ENCODE data around the gene OS9. TPM values are rescaled to one million over a fixed set of nuclear protein-coding genes. Genes with fewer than 3 reads are reported as not detected.

The OS9 gene
- total RNA-seq, 1 donor from 2014 or later: 100.0 TPM

GRCh38 chr12:57757771-57758170, 63.8 kb downstream of the OS9 start:
- Mint-ChIP-seq H3K27ac (no peak overlapping the region), H3K4me1 (ENCODE audit: low read depth) (peaks cover 40% of the 10 kb centered on the region), H3K36me3 (ENCODE audit: low read depth) (peaks cover 14% of the 10 kb centered on the region), H3K27me3 (ENCODE audit: insufficient read depth) (peaks cover 3% of the 10 kb centered on the region), H3K9me3 (no peaks in the 10 kb centered on the region), H3K4me3 (no peak overlapping the region)
- no peak for DNase-seq (ENCODE audit: low spot score)
- intact Hi-C loops (cut with micrococcal nuclease): loop anchor here (10.0 kb wide), 1 partner anchor 1123 kb away; the partner anchor contains the start of gene BAZ2A

GRCh38 chr12:57758552-57759359, 64.8 kb downstream of the OS9 start:
- no peak overlapping the region for H3K4me3 Mint-ChIP-seq

DNA sequence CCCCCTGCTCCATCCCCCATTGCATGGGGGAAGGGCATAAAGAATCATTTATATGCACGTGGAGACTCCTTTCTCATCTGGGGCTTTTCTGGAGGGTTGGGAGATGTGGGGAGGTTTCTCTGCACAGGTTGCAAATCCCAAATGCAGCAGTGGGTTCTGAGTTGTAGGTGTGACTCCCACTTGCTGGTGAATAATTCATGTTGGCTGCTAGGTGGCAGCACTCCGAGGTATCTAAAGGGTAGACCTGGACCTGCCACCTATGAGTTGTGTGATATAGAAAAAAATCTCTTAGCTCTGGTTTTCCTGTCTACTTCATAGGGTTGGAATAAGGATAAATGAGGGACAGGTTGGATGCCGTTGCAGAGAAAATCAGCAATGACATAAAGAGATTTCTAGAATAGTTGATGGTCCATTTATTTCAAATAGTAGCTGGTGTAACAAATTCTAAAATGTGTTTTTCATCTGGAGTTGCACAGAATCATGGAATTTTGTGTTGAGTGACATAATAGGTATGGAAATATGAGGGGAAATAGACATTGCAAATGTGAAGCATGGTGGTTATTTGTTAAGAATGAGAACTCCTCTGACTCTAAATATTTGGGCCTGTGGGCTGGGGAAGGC, 65.5 kb downstream of the OS9 start:
- intact Hi-C loops (cut with micrococcal nuclease): loop anchor here (10.0 kb wide), 1 partner anchor 1125 kb away; the partner anchor contains the start of gene BAZ2A
- H3K4me3 Mint-ChIP-seq: no peak overlapping the region
- peaks cover 2% of the 10 kb centered on the region for H3K27me3 Mint-ChIP-seq (ENCODE audit: insufficient read depth)
- H3K9me3 Mint-ChIP-seq: no peaks in the 10 kb centered on the region
- peaks cover 28% of the 10 kb centered on the region for H3K36me3 Mint-ChIP-seq (ENCODE audit: low read depth)
- H3K4me1 Mint-ChIP-seq (ENCODE audit: low read depth): peaks cover 36% of the 10 kb centered on the region
- no peak for DNase-seq (ENCODE audit: low spot score)
- no peak overlapping the region for H3K27ac Mint-ChIP-seq

More at GRCh38 chr12:57758552-57759359, 64.8 kb downstream of the OS9 start:
- H3K4me1 Mint-ChIP-seq (ENCODE audit: low read depth): peaks cover 39% of the 10 kb centered on the region
- no peaks in the 10 kb centered on the region for H3K9me3 Mint-ChIP-seq
- peaks cover 3% of the 10 kb centered on the region for H3K27me3 Mint-ChIP-seq (ENCODE audit: insufficient read depth)
- H3K36me3 Mint-ChIP-seq (ENCODE audit: low read depth): peaks cover 24% of the 10 kb centered on the region
- no peak for DNase-seq (ENCODE audit: low spot score)
- intact Hi-C loops (cut with micrococcal nuclease): loop anchor here (10.0 kb wide), 1 partner anchor 1124 kb away; the partner anchor contains the start of gene BAZ2A
- no peak overlapping the region for H3K27ac Mint-ChIP-seq

DNA sequence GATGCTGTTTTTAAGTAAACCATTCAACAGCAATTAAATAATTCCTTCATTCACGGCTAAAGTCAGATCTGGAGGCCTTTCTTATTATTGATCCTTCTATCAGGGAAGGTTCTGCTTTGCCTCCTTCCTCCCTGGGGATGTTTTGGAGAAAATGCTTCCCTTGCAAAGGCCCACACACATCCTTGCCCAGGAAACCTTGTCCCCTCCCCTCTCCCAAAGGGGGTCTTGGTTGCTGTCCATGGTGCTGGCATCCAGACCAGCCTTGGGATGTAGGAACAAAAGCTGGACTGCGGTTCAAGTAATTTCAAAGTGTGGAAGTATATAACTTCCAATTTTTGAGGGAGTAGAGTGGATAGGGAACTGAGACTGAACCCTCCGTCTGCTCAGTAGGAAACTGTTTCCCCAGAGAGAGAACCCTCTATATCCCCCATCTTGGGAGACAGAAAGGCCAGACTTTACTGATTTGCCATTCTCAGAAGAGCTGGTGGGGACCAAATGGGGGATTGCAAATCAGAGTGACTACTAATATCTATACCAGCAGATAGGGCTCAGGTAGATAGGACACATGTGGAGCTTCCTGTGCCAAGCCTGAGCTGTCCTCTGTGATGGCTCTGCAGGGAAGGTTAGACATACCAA, 66.5 kb downstream of the OS9 start:
- Mint-ChIP-seq H3K36me3 (ENCODE audit: low read depth) (peaks cover 31% of the 10 kb centered on the region), H3K9me3 (no peaks in the 10 kb centered on the region), H3K4me1 (ENCODE audit: low read depth) (peaks cover 34% of the 10 kb centered on the region), H3K27me3 (ENCODE audit: insufficient read depth) (no peaks in the 10 kb centered on the region), H3K4me3 (no peak overlapping the region), H3K27ac (no peak overlapping the region)
- intact Hi-C loops (cut with micrococcal nuclease): no loop called here
- DNase-seq (ENCODE audit: low spot score): no peak

DNA sequence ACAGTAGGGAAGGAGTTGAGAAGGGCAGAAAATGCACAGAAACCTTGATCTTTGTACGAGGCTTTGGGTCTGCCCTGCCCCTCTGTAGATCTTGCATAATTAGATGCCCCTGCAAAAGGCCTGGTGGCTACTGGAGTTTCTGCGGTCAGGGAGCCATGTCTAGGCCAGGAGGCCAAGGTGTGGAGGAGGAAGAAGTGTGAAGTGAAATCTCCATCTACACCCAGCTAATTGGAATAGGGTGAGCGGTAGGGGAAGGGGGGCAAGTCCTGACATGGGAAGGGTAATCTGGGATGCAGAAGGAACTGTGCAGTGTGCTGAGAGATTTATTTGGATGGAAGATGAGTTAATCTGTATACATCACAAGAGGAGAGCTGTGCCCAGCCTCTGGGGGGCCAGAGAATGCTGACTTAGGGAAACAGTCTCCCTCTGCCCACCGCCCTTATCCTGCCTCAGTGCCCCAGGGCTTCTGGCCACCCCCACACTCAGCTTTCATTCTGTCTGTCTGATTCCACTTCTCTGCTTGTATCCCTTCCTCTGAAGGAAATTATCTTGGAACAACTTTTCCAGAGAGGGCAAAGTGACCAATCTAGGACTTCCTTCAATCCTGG, 67.6 kb downstream of the OS9 start:
- peaks cover 4% of the 10 kb centered on the region for H3K27me3 Mint-ChIP-seq (ENCODE audit: insufficient read depth)
- no peaks in the 10 kb centered on the region for H3K9me3 Mint-ChIP-seq
- no peak for DNase-seq (ENCODE audit: low spot score)
- no peak overlapping the region for H3K4me3 Mint-ChIP-seq
- H3K27ac Mint-ChIP-seq: no peak overlapping the region
- intact Hi-C loops (cut with micrococcal nuclease): no loop called here
- peaks cover 31% of the 10 kb centered on the region for H3K36me3 Mint-ChIP-seq (ENCODE audit: low read depth)
- peaks cover 34% of the 10 kb centered on the region for H3K4me1 Mint-ChIP-seq (ENCODE audit: low read depth)

- intact Hi-C loops (cut with micrococcal nuclease): no loop called here
- Mint-ChIP-seq H3K4me3 (no peak overlapping the region), H3K4me1 (ENCODE audit: low read depth) (peaks cover 34% of the 10 kb centered on the region), H3K27ac (no peak overlapping the region), H3K36me3 (ENCODE audit: low read depth) (peaks cover 32% of the 10 kb centered on the region), H3K9me3 (no peaks in the 10 kb centered on the region), H3K27me3 (ENCODE audit: insufficient read depth) (peaks cover 5% of the 10 kb centered on the region)
- DNase-seq (ENCODE audit: low spot score): no peak
Measured at GRCh38 chr12:57762463-57762862, 68.5 kb downstream of the OS9 start.

- H3K27me3 Mint-ChIP-seq (ENCODE audit: insufficient read depth): peaks cover 5% of the 10 kb centered on the region
- peaks cover 37% of the 10 kb centered on the region for H3K36me3 Mint-ChIP-seq (ENCODE audit: low read depth)
- H3K27ac Mint-ChIP-seq: peak overlapping the region; percentile 7
- peaks cover 33% of the 10 kb centered on the region for H3K4me1 Mint-ChIP-seq (ENCODE audit: low read depth)
- H3K9me3 Mint-ChIP-seq: no peaks in the 10 kb centered on the region
- no peak for DNase-seq (ENCODE audit: low spot score)
- intact Hi-C loops (cut with micrococcal nuclease): no loop called here
- H3K4me3 Mint-ChIP-seq: peak overlapping the region; percentile 89
Measured at GRCh38 chr12:57763881-57764661, 70.1 kb downstream of the OS9 start.

GRCh38 chr12:57764662-57765002, 70.7 kb downstream of the OS9 start:
- H3K36me3 Mint-ChIP-seq (ENCODE audit: low read depth): peaks cover 36% of the 10 kb centered on the region
- intact Hi-C loops (cut with micrococcal nuclease): loop anchor here (1.0 kb wide), 1 partner anchor 8 kb away; no protein-coding TSS in a partner anchor

DNA sequence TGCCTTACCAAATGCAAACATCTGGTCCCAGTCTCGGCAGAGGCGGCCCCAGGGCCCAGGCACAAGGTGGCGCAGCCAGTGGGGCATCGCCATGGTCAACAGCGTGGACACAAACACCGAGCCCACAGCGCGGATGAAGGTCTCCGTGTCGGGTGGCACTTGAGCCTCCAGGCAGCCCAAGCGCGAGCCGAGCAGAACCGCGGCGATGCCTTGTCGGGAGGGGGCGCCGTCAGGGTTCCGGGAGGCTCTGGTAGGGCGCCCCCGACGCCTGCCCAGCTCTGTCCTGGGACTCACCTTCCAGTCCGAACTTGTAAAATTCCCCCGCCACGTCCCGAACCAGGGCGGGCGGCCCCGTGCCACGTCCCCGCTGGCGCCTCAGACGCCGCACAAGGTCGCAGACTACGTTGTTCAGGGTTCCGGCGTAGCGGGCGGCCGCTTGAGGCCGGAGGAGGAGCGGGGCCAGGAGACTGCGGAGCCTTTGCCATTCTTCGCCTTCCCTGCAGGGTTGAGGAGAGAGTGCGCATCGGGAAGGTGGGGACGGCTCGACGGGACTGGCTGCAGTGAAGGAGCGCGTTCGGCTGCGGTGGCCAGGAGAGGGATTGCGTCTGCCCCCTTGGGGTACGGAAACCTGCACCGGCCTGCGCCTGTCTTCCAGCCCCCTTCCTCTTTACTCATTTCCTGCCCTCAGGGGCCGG, 71.2 kb downstream of the OS9 start:
- intact Hi-C loops (cut with micrococcal nuclease): loop anchor here (1.0 kb wide), 1 partner anchor 9 kb away; no protein-coding TSS in a partner anchor
- peak overlapping the region; percentile 58 for H3K27ac Mint-ChIP-seq
- no peaks in the 10 kb centered on the region for H3K9me3 Mint-ChIP-seq

More at GRCh38 chr12:57764662-57765002, 70.7 kb downstream of the OS9 start:
- DNase-seq (ENCODE audit: low spot score): no peak
- no peaks in the 10 kb centered on the region for H3K9me3 Mint-ChIP-seq
- peaks cover 28% of the 10 kb centered on the region for H3K4me1 Mint-ChIP-seq (ENCODE audit: low read depth)
- peaks cover 5% of the 10 kb centered on the region for H3K27me3 Mint-ChIP-seq (ENCODE audit: insufficient read depth)
- H3K4me3 Mint-ChIP-seq: peak overlapping the region; percentile 89
- peak overlapping the region; percentile 48 for H3K27ac Mint-ChIP-seq

GRCh38 chr12:57765698-57766463, 71.9 kb downstream of the OS9 start:
- Mint-ChIP-seq H3K4me3 (peak overlapping the region; percentile 89), H3K9me3 (no peaks in the 10 kb centered on the region), H3K36me3 (ENCODE audit: low read depth) (peaks cover 42% of the 10 kb centered on the region), H3K27me3 (ENCODE audit: insufficient read depth) (peaks cover 5% of the 10 kb centered on the region), H3K4me1 (ENCODE audit: low read depth) (peaks cover 38% of the 10 kb centered on the region), H3K27ac (peak overlapping the region; percentile 58)
- no peak for DNase-seq (ENCODE audit: low spot score)
- intact Hi-C loops (cut with micrococcal nuclease): loop anchor here (1.0 kb wide), 1 partner anchor 10 kb away; no protein-coding TSS in a partner anchor

More for the DNA sequence above, 71.2 kb downstream of the OS9 start:
- DNase-seq (ENCODE audit: low spot score): peak; percentile 44
- Mint-ChIP-seq H3K27me3 (ENCODE audit: insufficient read depth) (peaks cover 5% of the 10 kb centered on the region), H3K36me3 (ENCODE audit: low read depth) (peaks cover 36% of the 10 kb centered on the region), H3K4me3 (peak overlapping the region; percentile 89), H3K4me1 (ENCODE audit: low read depth) (peaks cover 31% of the 10 kb centered on the region)

Measured in activated T-helper 1 cell treated with anti-CD3 and anti-CD28 coated beads, Interleukin-12 subunit alpha, Interleukin-12 subunit beta, Interleukin-2, Interleukin-4 antibody, amounts not matched to agents 30 ng/mL and 10 ng/mL and 1 ng/mL, durations not matched to agents 14 hours and 24 hours and 36 hours (primary cell).